B cell (primary cell): ENCODE measurements around the gene SNCB.

Experiments
- CTCF ChIP-seq: fragments of 200-600 bp; IDR thresholded peaks from one replicate; pipeline ENCODE4 v1.8.0; 2022; ENCODE audit warnings: antibody characterized with exemption, mild to moderate bottlenecking
- EZH2 ChIP-seq: IDR thresholded peaks from 2 replicates; pipeline ENCODE4 v1.6.1; 2012; ENCODE audit warnings: borderline replicate concordance, low read depth, mild to moderate bottlenecking, moderate library complexity, low read length; ENCODE audit not compliant: insufficient read depth, poor library complexity, severe bottlenecking

GRCh38 chr5:176667637-176668036 is 37.3 kb upstream of the SNCB start:
- TF ChIP-seq CTCF (no peak), EZH2 (no peak)
